Measurements from ENCODE around the gene CDC42BPA. TPM values are rescaled to one million over a fixed set of nuclear protein-coding genes. Genes with fewer than 3 reads are reported as not detected.

The CDC42BPA gene
- total RNA-seq, 1 donor from 2014 or later: 40.3 TPM

DNA sequence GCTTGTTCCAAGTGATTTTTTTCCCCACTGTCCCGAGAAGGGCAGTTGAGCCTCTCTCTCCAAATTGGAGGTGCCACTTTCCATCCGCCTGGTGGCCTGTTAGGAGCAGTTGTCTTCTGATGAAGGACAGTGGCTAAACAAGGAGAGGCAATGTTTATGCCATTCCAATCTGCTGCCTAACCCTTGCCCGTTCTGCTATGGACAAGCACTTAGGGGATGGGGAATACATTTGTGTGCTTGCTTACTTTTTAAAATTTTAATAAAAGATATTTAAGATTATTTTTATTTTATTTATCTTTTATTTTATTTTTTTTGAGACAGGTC, 366.2 kb downstream of the CDC42BPA start:
- Histone ChIP-seq H3K27me3 (ENCODE audit: low read depth) (no peaks in the 10 kb centered on the region), H3K27ac (no peak overlapping the region), H3K9me3 (peaks cover 3% of the 10 kb centered on the region), H3K4me3 (no peak overlapping the region), H3K4me1 (no peaks in the 10 kb centered on the region), H3K36me3 (no peaks in the 10 kb centered on the region)
- TF ChIP-seq, protein P1, sequence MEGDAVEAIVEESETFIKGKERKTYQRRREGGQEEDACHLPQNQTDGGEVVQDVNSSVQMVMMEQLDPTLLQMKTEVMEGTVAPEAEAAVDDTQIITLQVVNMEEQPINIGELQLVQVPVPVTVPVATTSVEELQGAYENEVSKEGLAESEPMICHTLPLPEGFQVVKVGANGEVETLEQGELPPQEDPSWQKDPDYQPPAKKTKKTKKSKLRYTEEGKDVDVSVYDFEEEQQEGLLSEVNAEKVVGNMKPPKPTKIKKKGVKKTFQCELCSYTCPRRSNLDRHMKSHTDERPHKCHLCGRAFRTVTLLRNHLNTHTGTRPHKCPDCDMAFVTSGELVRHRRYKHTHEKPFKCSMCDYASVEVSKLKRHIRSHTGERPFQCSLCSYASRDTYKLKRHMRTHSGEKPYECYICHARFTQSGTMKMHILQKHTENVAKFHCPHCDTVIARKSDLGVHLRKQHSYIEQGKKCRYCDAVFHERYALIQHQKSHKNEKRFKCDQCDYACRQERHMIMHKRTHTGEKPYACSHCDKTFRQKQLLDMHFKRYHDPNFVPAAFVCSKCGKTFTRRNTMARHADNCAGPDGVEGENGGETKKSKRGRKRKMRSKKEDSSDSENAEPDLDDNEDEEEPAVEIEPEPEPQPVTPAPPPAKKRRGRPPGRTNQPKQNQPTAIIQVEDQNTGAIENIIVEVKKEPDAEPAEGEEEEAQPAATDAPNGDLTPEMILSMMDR (IDR thresholded peaks at IDR 0.05): no peak
- ATAC-seq (no peak), DNase-seq (no peak)
- intact Hi-C loops (cut with DNase I): no loop called here

GRCh38 chr1:226951286-226952117, 366.8 kb downstream of the CDC42BPA start:
- no peaks in the 10 kb centered on the region for H3K4me1 ChIP-seq
- no peaks in the 10 kb centered on the region for H3K36me3 ChIP-seq
- ATAC-seq (peak; percentile 31 to 32), DNase-seq (no peak)
- no peak overlapping the region for H3K4me3 ChIP-seq
- H3K27me3 ChIP-seq (ENCODE audit: low read depth): no peaks in the 10 kb centered on the region
- H3K27ac ChIP-seq: no peak overlapping the region
- intact Hi-C loops (cut with DNase I): no loop called here
- TF ChIP-seq, protein P1 (IDR thresholded peaks at IDR 0.05): no peak
- peaks cover 3% of the 10 kb centered on the region for H3K9me3 ChIP-seq

DNA sequence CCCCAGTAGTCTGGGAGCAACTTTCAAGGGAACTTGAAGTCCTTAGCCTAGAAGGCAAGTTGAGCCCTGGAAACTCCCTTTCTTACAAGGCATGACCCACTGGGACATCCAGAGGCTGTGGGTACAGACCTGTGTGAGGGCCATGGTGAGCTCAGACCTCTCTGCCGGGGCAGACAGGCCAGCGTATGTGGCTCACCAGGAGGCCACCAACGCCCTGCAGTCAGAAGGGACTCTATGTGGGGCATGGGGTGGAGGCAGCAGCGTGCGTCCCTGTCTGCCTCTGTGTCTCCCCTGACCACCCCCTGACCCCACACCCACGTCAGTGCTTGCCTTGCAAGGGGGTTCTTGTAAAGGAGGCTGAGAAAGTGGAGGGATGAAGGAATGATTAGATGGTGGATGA, 367.4 kb downstream of the CDC42BPA start:
- TF ChIP-seq, protein P1 (IDR thresholded peaks at IDR 0.05): no peak
- no peak for ATAC-seq
- no peaks in the 10 kb centered on the region for H3K36me3 ChIP-seq
- H3K4me1 ChIP-seq: no peaks in the 10 kb centered on the region
- H3K4me3 ChIP-seq: no peak overlapping the region
- peaks cover 3% of the 10 kb centered on the region for H3K9me3 ChIP-seq
- intact Hi-C loops (cut with DNase I): no loop called here
- H3K27me3 ChIP-seq (ENCODE audit: low read depth): no peaks in the 10 kb centered on the region
- H3K27ac ChIP-seq: no peak overlapping the region
- DNase-seq: no peak

GRCh38 chr1:226950316-226950715, 368.0 kb downstream of the CDC42BPA start:
- H3K9me3 ChIP-seq: peaks cover 3% of the 10 kb centered on the region
- no peak overlapping the region for H3K27ac ChIP-seq
- intact Hi-C loops (cut with DNase I): no loop called here
- no peaks in the 10 kb centered on the region for H3K36me3 ChIP-seq
- no peak overlapping the region for H3K4me3 ChIP-seq
- TF ChIP-seq, protein P1 (IDR thresholded peaks at IDR 0.05): no peak
- ATAC-seq: no peak
- DNase-seq: no peak
- H3K27me3 ChIP-seq (ENCODE audit: low read depth): no peaks in the 10 kb centered on the region
- no peaks in the 10 kb centered on the region for H3K4me1 ChIP-seq

- Histone ChIP-seq H3K27ac (no peak overlapping the region), H3K9me3 (peaks cover 3% of the 10 kb centered on the region), H3K4me1 (peaks cover 5% of the 10 kb centered on the region), H3K36me3 (no peaks in the 10 kb centered on the region), H3K4me3 (no peak overlapping the region), H3K27me3 (ENCODE audit: low read depth) (no peaks in the 10 kb centered on the region)
- no peak for DNase-seq
- intact Hi-C loops (cut with DNase I): no loop called here
- ATAC-seq: no peak
- TF ChIP-seq, protein P1 (IDR thresholded peaks at IDR 0.05): no peak
Observed at GRCh38 chr1:226949401-226949800, 368.9 kb downstream of the CDC42BPA start.
